Activated naive CD4-positive, alpha-beta T cell treated with anti-CD3 and anti-CD28 coated beads, Interleukin-2, amount 50 U/mL, for 16 hours (primary cell): ENCODE results near the gene UBA52.
"Not testable (repeated sequence)": the region's sequence is repeated elsewhere in the genome, so short reads cannot be mapped to it uniquely, and the experiment has no call there.

Experiments
- DNase-seq: peaks from one replicate; pipeline ENCODE4 v3.0.0-alpha.2; 2020

UBA52 gene

GRCh38 chr19:18593367-18594095, 21.9 kb downstream of the UBA52 start:
- no peak for DNase-seq

GRCh38 chr19:18594096-18594823, 22.6 kb downstream of the UBA52 start:
- peak; percentile 78 for DNase-seq

GRCh38 chr19:18594824-18595373, 23.2 kb downstream of the UBA52 start:
- DNase-seq = no peak

GRCh38 chr19:18595475-18595874, 23.8 kb downstream of the UBA52 start:
- no peak for DNase-seq

GRCh38 chr19:18596752-18597157, 25.1 kb downstream of the UBA52 start:
- DNase-seq = no peak

- no peak for DNase-seq
These were observed 26.4 kb downstream of the UBA52 start for GRCh38 chr19:18597809-18598660.

- DNase-seq = no peak
These were observed 27.8 kb downstream of the UBA52 start for GRCh38 chr19:18599485-18599884.

GRCh38 chr19:18600692-18601397, 29.2 kb downstream of the UBA52 start:
- DNase-seq = not testable (repeated sequence)

- DNase-seq = no peak
These were observed 30.2 kb downstream of the UBA52 start for GRCh38 chr19:18601875-18602274.

GRCh38 chr19:18603255-18603957, 31.7 kb downstream of the UBA52 start:
- DNase-seq = peak; percentile 30

GRCh38 chr19:18603958-18604819, 32.5 kb downstream of the UBA52 start:
- no peak for DNase-seq

- no peak for DNase-seq
These were observed 33.1 kb downstream of the UBA52 start for GRCh38 chr19:18604820-18605159.

GRCh38 chr19:18605196-18605545, 33.5 kb downstream of the UBA52 start:
- no peak for DNase-seq

- DNase-seq = no peak
These were observed 34.1 kb downstream of the UBA52 start for GRCh38 chr19:18605546-18606280.

- DNase-seq = no peak
These were observed 34.9 kb downstream of the UBA52 start, which contains the start of gene CRLF1 for GRCh38 chr19:18606281-18607225. Gene CRLF1 (minus strand): TSS chr19:18606799. CDS start chr19:18606656, 143 bp downstream.

GRCh38 chr19:18607226-18608101, 35.8 kb downstream of the UBA52 start:
- peak; percentile 12 for DNase-seq

- DNase-seq = no peak
These were observed 36.6 kb downstream of the UBA52 start for GRCh38 chr19:18608102-18608804.
